K562 (cell line): ENCODE measurements around the gene CYP46A1. TPM values are rescaled to one million over a fixed set of nuclear protein-coding genes. Genes with fewer than 3 reads are reported as not detected.

Experiments
- ATAC-seq: fragments of 200-7000 bp; cut with Tn5 transposase; 3 replicates; pipeline ENCODE4 v1.9.1; 2020; ENCODE audit warnings: moderate library complexity
- BruUV-seq: library from RNA; stranded (reverse); fragments of 400-500 nt; replicated peaks from 2 replicates; lab custom pipeline; 2021; lab: Mats Ljungman, UMichigan
- CTCF ChIA-PET: fragments of 300-600 bp; formaldehyde crosslinking; extraction: SDS; loops from one replicate; lab custom pipeline; 2021; ENCODE audit warnings: low intra/inter-chr PET ratio; lab: Yijun Ruan, JAX
- POLR2A ChIA-PET: fragments of 300-600, 350-650 bp; sonication (Branson Sonifier 250); formaldehyde crosslinking; extraction: SDS; loops from one replicate; lab custom pipeline; 2021; ENCODE audit warnings: antibody characterized with exemption, inconsistent platforms; lab: Yijun Ruan, JAX
- DNase-seq, 4 experiments: peaks; one replicate each; pipeline versions ENCODE4 v3.0.0 to v3.0.0-alpha.2; 2011 to 2018; ENCODE audit warnings: low spot score in 3 of 4, mixed read lengths in 3 of 4; ENCODE audit errors: extremely low read depth in 1 of 4
- FAIRE-seq: peaks from 2 replicates; lab custom pipeline; 2011; peaks lifted over from hg19 to GRCh38; lab: Jason Lieb, UNC
- H2AFZ ChIP-seq: 2 replicates; pipeline ENCODE4 v1.6.0; 2011; ENCODE audit warnings: low read depth, low read length, control low read depth, inconsistent platforms
- H3K27ac ChIP-seq: fragments of 200-600 bp; 3 replicates; pipeline ENCODE4 v1.8.0; 2011; ENCODE audit warnings: low read depth, mild to moderate bottlenecking, control low read depth, inconsistent platforms, low read length, moderate library complexity, mixed read lengths; ENCODE audit errors: extremely low read depth
- H3K27me3 ChIP-seq, 2 experiments: fragments of 300-600 bp in 1 of 2; 2 replicates in 1 of 2; 3 replicates in 1 of 2; pipeline versions ENCODE4 v1.6.0 to v1.8.0; 2011; ENCODE audit warnings: inconsistent platforms in 2 of 2, low read length in 2 of 2, mild to moderate bottlenecking in 1 of 2, mixed read lengths in 1 of 2, moderate library complexity in 1 of 2; ENCODE audit not compliant: control insufficient read depth in 2 of 2, insufficient read depth in 2 of 2
- H3K36me3 ChIP-seq: fragments of 300-600 bp; 3 replicates; pipeline ENCODE4 v1.8.0; 2011; ENCODE audit warnings: mild to moderate bottlenecking, low read length, inconsistent platforms; ENCODE audit not compliant: control insufficient read depth, insufficient read depth
- H3K4me1 ChIP-seq, 2 experiments: fragments of 200-600 bp in 1 of 2; replicated peaks in 1 of 2; 2 replicates in 1 of 2; 3 replicates in 1 of 2; pipeline versions ENCODE4 v1.5.1 to v1.8.0; 2011; ENCODE audit warnings: inconsistent platforms in 2 of 2, low read length in 2 of 2, mild to moderate bottlenecking in 1 of 2, mixed read lengths in 1 of 2, moderate library complexity in 1 of 2; ENCODE audit not compliant: control insufficient read depth in 2 of 2, insufficient read depth in 2 of 2
- H3K4me2 ChIP-seq: 2 replicates; pipeline ENCODE4 v1.6.1; 2011; ENCODE audit warnings: low read length, control low read depth, inconsistent platforms, mixed read lengths; ENCODE audit not compliant: insufficient read depth
- H3K4me3 ChIP-seq: fragments of 200-600 bp; sonication (generic), shearing (Covaris generic); 2 replicates; pipeline ENCODE4 v1.5.1; 2016; ENCODE audit warnings: control low read depth, inconsistent platforms
- H3K79me2 ChIP-seq: fragments of 200-600 bp; 3 replicates; pipeline ENCODE4 v1.8.0; 2011; ENCODE audit warnings: low read length, inconsistent platforms; ENCODE audit not compliant: control insufficient read depth, insufficient read depth
- H3K9ac ChIP-seq, 2 experiments: 2 replicates each; pipeline versions ENCODE4 v1.6.0 to v1.6.1; 2011; ENCODE audit warnings: low read depth in 2 of 2, low read length in 2 of 2, control low read depth in 1 of 2, inconsistent platforms in 1 of 2, mild to moderate bottlenecking in 1 of 2, mixed read lengths in 1 of 2; ENCODE audit not compliant: insufficient read depth in 1 of 2
- H3K9me1 ChIP-seq: one replicate; pipeline ENCODE4 v1.6.0; 2011; ENCODE audit warnings: inconsistent platforms, mild to moderate bottlenecking, low read length, moderate library complexity; ENCODE audit not compliant: control insufficient read depth, insufficient read depth
- H3K9me3 ChIP-seq: replicated peaks from 2 replicates; pipeline ENCODE4 v1.5.1; 2011; ENCODE audit warnings: low read depth, low read length, inconsistent platforms; ENCODE audit not compliant: control insufficient read depth, insufficient read depth
- H4K20me1 ChIP-seq: replicated peaks from 2 replicates; pipeline ENCODE4 v1.6.1; 2011; ENCODE audit warnings: low read length, inconsistent platforms, mixed read lengths; ENCODE audit not compliant: control insufficient read depth, insufficient read depth
- BRF2 ChIP-seq: IDR thresholded peaks from 3 replicates; pipeline ENCODE4 v1.6.1; 2011; ENCODE audit warnings: borderline replicate concordance, mild to moderate bottlenecking; ENCODE audit not compliant: insufficient read length, insufficient read depth
- CBFA2T2 ChIP-seq: fragments of 450-650 bp; conservative IDR thresholded peaks from 2 replicates; pipeline ENCODE4 v1.6.1; 2017; ENCODE audit warnings: mild to moderate bottlenecking
- FOXJ3 ChIP-seq: sonication (generic); formaldehyde crosslinking; IDR thresholded peaks from 2 replicates; pipeline ENCODE4 v1.4.0; 2020; ENCODE audit warnings: mild to moderate bottlenecking, missing genetic modification reagents
- GABPB2 ChIP-seq: fragments of 250-450 bp; sonication (Bioruptor Pico); conservative IDR thresholded peaks from 2 replicates; pipeline ENCODE4 v1.5.1; 2021; ENCODE audit warnings: mild to moderate bottlenecking
- HMG20A ChIP-seq: fragments of 450-650 bp; formaldehyde crosslinking; conservative IDR thresholded peaks from 2 replicates; pipeline ENCODE4 v1.4.0; 2020; ENCODE audit warnings: mild to moderate bottlenecking, mixed read lengths
- HMG20B ChIP-seq: fragments of 250-450 bp; sonication (Bioruptor Pico); IDR thresholded peaks from 2 replicates; pipeline ENCODE4 v1.5.0; 2021; ENCODE audit warnings: mild to moderate bottlenecking
- JUND ChIP-seq, 2 experiments: IDR thresholded peaks; 2 replicates in 1 of 2; 3 replicates in 1 of 2; pipeline ENCODE4 v1.6.1; 2011; ENCODE audit warnings: borderline replicate concordance in 2 of 2, low read depth in 2 of 2, low read length in 2 of 2, improper control_type of control experiment in 1 of 2, missing biosample characterization in 1 of 2, missing genetic modification characterization in 1 of 2, missing genetic modification reagents in 1 of 2
- MYC ChIP-seq, 2 experiments: fragments of 250-450 bp in 1 of 2; sonication (Bioruptor Pico) in 1 of 2; IDR thresholded peaks; 2 replicates each; pipeline versions ENCODE4 v1.5.1 to v1.6.1; 2012 to 2021; ENCODE audit warnings: low read depth in 2 of 2, borderline replicate concordance in 1 of 2, improper control_type of control experiment in 1 of 2, low read length in 1 of 2, mild to moderate bottlenecking in 1 of 2, moderate library complexity in 1 of 2
- SMARCB1 ChIP-seq: IDR thresholded peaks from 2 replicates; pipeline ENCODE4 v1.6.1; 2011; ENCODE audit warnings: improper control_type of control experiment, low read depth; ENCODE audit not compliant: insufficient read length
- TAF15 ChIP-seq: fragments of 200-400 bp; formaldehyde crosslinking; IDR thresholded peaks from 2 replicates; pipeline ENCODE4 v1.6.1; 2017; ENCODE audit warnings: mild to moderate bottlenecking, low read depth, low read length, moderate library complexity
- TOE1 ChIP-seq, 2 experiments: fragments of 450-650 bp in 1 of 2; sonication (generic) in 1 of 2; formaldehyde crosslinking in 1 of 2; IDR thresholded peaks; 2 replicates each; pipeline versions ENCODE4 v1.7.1 to v1.8.0; 2016 to 2022; ENCODE audit warnings: borderline replicate concordance in 2 of 2, mild to moderate bottlenecking in 2 of 2, antibody characterized with exemption in 1 of 2, inconsistent platforms in 1 of 2, low read depth in 1 of 2, missing genetic modification reagents in 1 of 2, moderate library complexity in 1 of 2
- ZC3H11A ChIP-seq: IDR thresholded peaks from 2 replicates; pipeline ENCODE4 v1.6.1; 2012; ENCODE audit warnings: low read depth, low read length, improper control_type of control experiment
- ZFX ChIP-seq: sonication (generic); formaldehyde crosslinking; IDR thresholded peaks from 2 replicates; pipeline ENCODE4 v1.8.0; 2022; ENCODE audit warnings: mild to moderate bottlenecking, missing genetic modification reagents, moderate library complexity
- ZNF384 ChIP-seq: IDR thresholded peaks from 2 replicates; pipeline ENCODE4 v1.6.1; 2012; ENCODE audit warnings: low read depth, low read length, improper control_type of control experiment
- ZNF76 ChIP-seq: fragments of 250-450 bp; sonication (Bioruptor Pico); IDR thresholded peaks from 2 replicates; pipeline ENCODE4 v1.4.0; 2020; ENCODE audit warnings: mild to moderate bottlenecking, moderate library complexity, borderline replicate concordance
- ZNF77 ChIP-seq: fragments of 250-450 bp; sonication (Bioruptor Pico); IDR thresholded peaks from 2 replicates; pipeline ENCODE4 v1.5.0; 2020
- WGBS: fragments of 100-300 bp; shearing (Covaris generic); methylation state at CpG from one replicate; pipeline ENCODE4 v1.1.6; 2016; ENCODE audit warnings: low coverage, mixed read lengths; ENCODE audit not compliant: insufficient coverage; ENCODE audit errors: missing lambda C conversion rate; 5-methylcytosine and 5-hydroxymethylcytosine counted together
- in situ Hi-C: fragments of 300-500 bp; cut with MboI; formaldehyde crosslinking; loops from 4 replicates; pipeline ENCODE4 v1.15.0; 2018; ENCODE audit warnings: inconsistent platforms, mixed read lengths
- intact Hi-C: fragments of 100-400 bp; cut with micrococcal nuclease; formaldehyde crosslinking; loops from 2 replicates; pipeline ENCODE4 v1.14.2; 2022
- polyA plus RNA-seq, 8 experiments: library from polyadenylated mRNA; depleted of rRNA in 4 of 8; stranded (reverse) in 5 of 8; unstranded in 3 of 8; fragments of >200 nt; fragmentation: Nextera tagmentation in 2 of 8; fragmentation: Illumina TruSeq in 1 of 8; extraction: Ambion mirVana in 2 of 8; extraction: Trizol in 1 of 8; gene quantifications; 2 replicates each; pipeline versions ENCODE4 v1.2.1 to v1.2.3, GENCODE V29; 2011 to 2014; ENCODE audit warnings: inconsistent platforms in 1 of 8, missing spikeins in 1 of 8
- total RNA-seq, 7 experiments: library from RNA; depleted of rRNA in 6 of 7; stranded (reverse); fragments of >200 nt in 6 of 7; fragmentation: Illumina TruSeq in 2 of 7; extraction: Trizol in 2 of 7; gene quantifications; 2 replicates each; pipeline versions ENCODE4 v1.2.1 to v1.2.3, GENCODE V29; 2011 to 2021; ENCODE audit warnings: low replicate concordance in 1 of 7

CYP46A1 gene
- total and polyA plus RNA-seq, 9 of the 15 experiments (the other 6 are each of a cell fraction or from before 2014, with no cell fraction given) = not detected

GRCh38 chr14:99635116-99635515 lies 49.0 kb upstream of the CYP46A1 start (continued):
- TF ChIP-seq CBFA2T2 (no peak), ZC3H11A (no peak), TOE1 (IDR thresholded peaks at IDR 0.05; ENCODE audit: borderline replicate concordance) (no peak), TOE1 (CRISPR knock-in tag; IDR thresholded peaks at IDR 0.05; ENCODE audit: borderline replicate concordance, low read depth) (no peak)
- TF ChIP-seq, all 486 proteins: peak for 0

GRCh38 chr14:99636487-99636886 lies 47.6 kb upstream of the CYP46A1 start:
- H3K4me3 ChIP-seq = no peak overlapping the region
- H3K9me3 ChIP-seq = no peaks in the 10 kb centered on the region
- no peaks in the 10 kb centered on the region for H3K9me1 ChIP-seq
- WGBS = 6% methylated on average over 5 of the region's 5 CpGs
- H3K4me2 ChIP-seq = no peak overlapping the region
- intact Hi-C loops = no loop called here
- in situ Hi-C loops = no loop called here
- peaks cover 3 to 4% of the 10 kb centered on the region in 2 experiments; a peak in 3 of 5 replicates for H3K4me1 ChIP-seq
- H3K36me3 ChIP-seq = no peaks in the 10 kb centered on the region
- no peaks in the 10 kb centered on the region for H3K79me2 ChIP-seq
- H3K9ac ChIP-seq = no peak overlapping the region
- POLR2A ChIA-PET = no interaction called here
- DNase-seq (no peak), FAIRE-seq (no peak), ATAC-seq (no peak)
- no TSS peak for BruUV-seq
- CTCF ChIA-PET = interaction anchor here (0.6 kb wide), 1 partner anchor 8 kb away, joined by 3 read pairs; no protein-coding TSS in a partner anchor
- H3K27me3 ChIP-seq = peaks cover 0 to 3% of the 10 kb centered on the region in 2 experiments; a peak in 2 of 5 replicates
- H3K27ac ChIP-seq = no peak overlapping the region
- no peaks in the 10 kb centered on the region for H4K20me1 ChIP-seq
- no peak overlapping the region for H2AFZ ChIP-seq
- no peak for TF ChIP-seq HMG20B (CRISPR knock-in tag)
- no peak for TF ChIP-seq GABPB2
- TF ChIP-seq HMG20A (CRISPR knock-in tag) = no peak
- TF ChIP-seq MYC (IDR thresholded peaks at IDR 0.05; ENCODE audit: low read depth, low read length) = no peak
- TF ChIP-seq MYC (CRISPR knock-in tag; IDR thresholded peaks at IDR 0.05; ENCODE audit: borderline replicate concordance, low read depth) = no peak
- TF ChIP-seq BRF2 = no peak
- TF ChIP-seq FOXJ3 = no peak
- no peak for TF ChIP-seq ZFX
- TF ChIP-seq ZNF76 (CRISPR knock-in tag) = no peak
- TF ChIP-seq SMARCB1 = no peak
- TF ChIP-seq TAF15 = no peak
- TF ChIP-seq ZNF77 (CRISPR knock-in tag) = no peak
- no peak for TF ChIP-seq JUND (IDR thresholded peaks at IDR 0.05; ENCODE audit: borderline replicate concordance, low read depth, low read length)
- no peak for TF ChIP-seq JUND (tag; IDR thresholded peaks at IDR 0.05; ENCODE audit: borderline replicate concordance, low read depth, low read length)
- no peak for TF ChIP-seq ZNF384
